Inflammatory macrophage (primary cell): ENCODE data around the gene MB.
A peak's percentile ranks its signal among the peaks of the same experiment; 100 is the strongest.
"Not testable (repeated sequence)": the region's sequence is repeated elsewhere in the genome, so short reads cannot be mapped to it uniquely, and the experiment has no call there.

Experiments
- DNase-seq, 2 donors: peaks; one replicate each; pipeline ENCODE4 v3.0.0-alpha.2; 2020 to 2022
- total RNA-seq, 18 experiments: gene quantifications; one replicate each; lab custom pipeline; 2026; ENCODE audit warnings: mixed read lengths in 6 of 18, inconsistent platforms in 2 of 18; lab: John Stamatoyannopoulos, UW

The MB gene
- total RNA-seq = 0 to 0.12 (median 0) reads per million in 18 experiments

- DNase-seq = no peak
These were observed at the start of gene MB for GRCh38 chr22:35617137-35617755. Gene MB (minus strand): TSS chr22:35617329. CDS start chr22:35617257, 72 bp downstream.

DNA sequence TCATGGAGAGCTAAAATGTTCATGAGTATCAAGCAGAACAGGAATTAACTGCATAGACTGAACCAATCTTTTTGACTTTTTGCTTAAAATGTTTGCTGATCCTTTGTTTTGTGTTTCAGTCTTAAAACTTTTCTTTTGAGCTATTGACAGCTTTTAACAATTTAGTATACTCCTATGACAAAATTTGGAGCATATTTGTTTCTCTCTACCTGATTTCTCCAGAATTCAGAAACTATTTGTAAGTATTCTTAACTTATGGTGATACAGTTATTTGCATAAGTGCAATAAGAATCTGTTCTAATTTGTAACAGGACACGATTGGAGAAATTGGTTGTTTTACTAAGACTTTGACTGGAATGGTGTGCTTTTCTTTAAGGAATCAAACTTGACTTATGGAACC, 49.6 kb upstream of the MB start:
- not testable (repeated sequence) for DNase-seq

DNA sequence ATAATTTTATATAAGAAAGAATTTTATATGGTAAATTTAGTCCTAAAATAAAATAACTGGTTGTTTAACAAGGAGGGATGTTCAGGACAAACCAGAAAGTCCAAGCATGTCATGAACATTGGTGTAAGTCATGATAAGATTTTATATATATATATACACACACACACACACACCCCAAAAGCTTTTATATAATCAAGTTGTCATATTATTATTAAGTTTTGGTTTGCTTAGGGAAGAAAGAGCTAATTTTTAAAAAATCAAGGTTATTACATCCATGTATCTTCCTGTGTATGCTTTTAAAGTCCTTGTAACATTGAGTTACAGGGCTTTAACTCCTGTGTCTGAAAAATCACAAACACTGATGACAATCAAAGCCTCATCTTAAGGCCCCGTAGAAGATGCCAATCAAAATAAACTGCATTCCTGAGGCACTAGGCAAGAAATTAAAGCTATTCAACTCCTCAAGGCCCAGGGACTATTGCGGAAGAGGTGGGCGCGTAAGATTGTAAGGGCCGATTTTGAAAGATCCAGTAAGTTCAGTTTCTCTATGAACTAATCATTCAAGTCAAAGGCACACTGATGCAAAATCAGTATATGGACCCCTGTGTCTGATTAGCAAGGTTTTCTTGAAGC, 47.9 kb upstream of the MB start:
- DNase-seq = no peak

DNA sequence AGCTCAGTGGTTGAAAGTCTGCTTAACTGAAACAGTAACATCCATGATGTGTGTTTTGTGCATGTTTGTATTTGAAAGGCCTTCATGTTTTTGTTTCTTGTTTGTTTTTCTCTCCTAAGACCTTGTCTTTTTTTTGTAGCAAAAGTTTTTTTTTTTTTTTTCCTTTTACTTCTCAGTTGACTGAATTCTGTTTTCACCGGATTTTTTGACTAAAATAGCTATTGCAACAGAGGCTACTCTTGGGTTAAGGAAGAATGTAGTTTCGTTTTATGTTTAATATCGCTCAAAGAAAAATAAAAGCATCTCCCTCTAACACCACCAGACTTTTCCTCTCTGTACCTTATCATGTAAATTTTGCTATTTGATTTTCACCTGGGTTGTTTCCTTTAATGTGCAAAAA, 46.2 kb upstream of the MB start:
- peak; percentile 22 to 47 for DNase-seq

DNA sequence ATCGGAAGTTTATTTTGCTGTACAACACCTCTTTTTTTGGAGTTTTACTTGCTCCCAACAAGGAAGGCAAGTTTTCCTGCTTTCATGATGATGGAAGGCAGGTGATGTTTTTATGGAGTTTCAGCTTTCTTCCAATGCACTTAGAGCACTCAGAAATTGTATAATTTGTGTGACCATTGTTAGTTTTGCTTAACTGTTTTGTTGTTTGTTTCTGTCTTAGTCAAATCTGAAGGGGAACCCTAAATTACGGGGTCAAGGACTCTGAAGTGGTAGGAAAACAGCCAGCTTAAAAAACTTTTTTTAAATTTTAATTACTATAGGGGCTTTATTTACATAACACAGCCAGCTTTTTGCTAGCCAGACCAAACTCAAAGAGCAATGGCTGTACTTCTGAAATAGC, 45.8 kb upstream of the MB start:
- no peak for DNase-seq

GRCh38 chr22:35661464-35661863, 44.3 kb upstream of the MB start:
- no peak for DNase-seq

- DNase-seq = peak in 1 of 2 donors; percentile 44
These were observed 43.4 kb upstream of the MB start for GRCh38 chr22:35660291-35661127.

GRCh38 chr22:35657571-35658312, 40.6 kb upstream of the MB start:
- DNase-seq = no peak

- DNase-seq = no peak
These were observed 39.2 kb upstream of the MB start for GRCh38 chr22:35656284-35656752.

DNA sequence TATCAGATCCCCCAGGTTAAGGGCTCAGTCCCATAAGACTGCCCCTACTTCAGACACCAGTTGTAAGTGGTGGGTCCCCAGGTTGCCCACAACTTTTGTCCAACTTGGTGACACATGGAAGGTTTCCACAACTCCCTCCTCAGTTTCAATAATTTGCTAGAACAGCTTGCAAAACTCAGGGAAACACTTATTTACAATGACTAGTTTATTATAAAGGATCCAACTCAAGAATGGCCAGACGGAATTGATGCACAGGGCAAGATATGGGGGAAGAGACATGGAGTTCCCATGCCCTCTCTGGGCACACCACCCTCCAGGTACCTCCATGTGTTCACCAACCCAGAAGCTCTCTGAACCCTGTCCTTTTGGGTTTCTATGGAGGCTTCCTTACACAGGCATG, 36.7 kb upstream of the MB start:
- DNase-seq = no peak

DNA sequence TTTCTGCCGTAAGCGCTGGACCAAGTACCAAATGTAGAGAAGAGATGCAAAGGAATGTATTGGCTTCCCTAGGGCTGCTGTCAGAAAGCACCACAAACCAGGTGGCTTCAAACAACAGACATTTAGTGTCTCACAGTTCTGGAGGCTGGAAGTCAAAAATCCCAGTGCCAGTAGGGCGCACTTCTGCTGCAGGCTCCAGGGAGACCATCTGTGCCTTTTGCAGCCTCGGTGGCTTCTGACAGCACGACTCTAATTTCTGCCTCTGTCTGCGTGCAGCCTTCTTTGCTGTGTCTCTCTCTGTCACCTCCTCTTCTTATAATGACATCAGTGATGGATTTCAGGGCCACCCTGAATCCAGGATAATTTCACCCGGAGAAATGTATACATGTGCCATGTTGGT, 34.0 kb upstream of the MB start:
- DNase-seq = no peak

DNA sequence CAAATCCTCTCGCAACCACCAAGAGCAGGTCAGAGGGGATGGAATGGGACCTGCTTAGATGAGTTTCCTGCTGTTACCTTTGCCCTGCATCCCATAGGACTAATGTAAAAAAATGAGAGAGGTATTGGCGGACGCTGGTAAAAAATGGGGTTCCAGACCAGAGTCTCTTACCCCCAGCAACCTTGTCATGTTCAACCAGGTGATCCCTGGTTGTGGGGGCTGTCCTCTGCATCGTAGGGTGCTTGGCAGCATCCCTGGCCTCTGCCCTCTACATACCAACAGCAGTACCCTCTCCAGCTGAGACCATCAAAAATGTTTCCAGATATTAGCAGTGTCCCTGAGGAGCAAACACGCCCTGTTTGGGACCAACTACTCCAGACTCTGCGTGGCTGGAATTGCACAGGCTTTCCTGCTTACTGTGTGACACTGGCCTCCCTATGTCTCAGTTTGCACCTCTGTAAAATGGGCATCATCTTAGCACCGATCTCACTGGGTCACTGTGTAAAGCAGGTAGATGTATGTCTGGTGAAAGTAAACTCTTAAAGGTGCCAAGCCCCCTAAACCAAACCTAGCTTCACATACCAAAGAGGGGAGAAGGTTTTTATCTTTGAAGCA, 32.6 kb upstream of the MB start:
- no peak for DNase-seq

- DNase-seq = no peak
These were observed 32.0 kb upstream of the MB start for GRCh38 chr22:35649026-35649553.

- peak; percentile 81 to 87 for DNase-seq
These were observed 31.2 kb upstream of the MB start, which contains the start of gene APOL6 for GRCh38 chr22:35648066-35649025. Gene APOL6 (plus strand): TSS chr22:35648446. CDS start chr22:35656426, 7,980 bp downstream.

GRCh38 chr22:35645646-35646045, 28.5 kb upstream of the MB start:
- DNase-seq = no peak

GRCh38 chr22:35643991-35644390, 26.9 kb upstream of the MB start:
- no peak for DNase-seq

DNA sequence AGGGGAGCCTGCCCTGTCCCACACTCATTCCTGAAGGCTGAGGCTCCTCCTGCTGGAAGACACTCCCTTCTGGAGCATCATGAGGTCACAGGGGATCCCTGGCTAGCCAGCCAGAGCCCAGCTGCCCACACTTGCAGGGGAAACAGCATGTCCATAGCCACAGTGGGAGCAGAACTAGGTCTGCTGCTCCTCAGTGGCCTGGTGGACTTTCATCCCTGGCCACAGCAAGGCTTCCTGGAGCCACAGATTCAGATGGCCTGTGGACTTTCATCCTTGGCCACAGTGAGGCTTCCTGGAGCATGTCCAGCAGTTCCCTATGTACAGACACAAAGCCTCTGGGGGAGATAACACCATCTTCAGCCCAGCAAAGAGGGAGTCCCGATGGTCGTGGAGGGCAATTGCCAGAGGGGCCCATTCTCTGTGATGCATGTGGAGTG, 25.2 kb upstream of the MB start:
- no peak for DNase-seq

DNA sequence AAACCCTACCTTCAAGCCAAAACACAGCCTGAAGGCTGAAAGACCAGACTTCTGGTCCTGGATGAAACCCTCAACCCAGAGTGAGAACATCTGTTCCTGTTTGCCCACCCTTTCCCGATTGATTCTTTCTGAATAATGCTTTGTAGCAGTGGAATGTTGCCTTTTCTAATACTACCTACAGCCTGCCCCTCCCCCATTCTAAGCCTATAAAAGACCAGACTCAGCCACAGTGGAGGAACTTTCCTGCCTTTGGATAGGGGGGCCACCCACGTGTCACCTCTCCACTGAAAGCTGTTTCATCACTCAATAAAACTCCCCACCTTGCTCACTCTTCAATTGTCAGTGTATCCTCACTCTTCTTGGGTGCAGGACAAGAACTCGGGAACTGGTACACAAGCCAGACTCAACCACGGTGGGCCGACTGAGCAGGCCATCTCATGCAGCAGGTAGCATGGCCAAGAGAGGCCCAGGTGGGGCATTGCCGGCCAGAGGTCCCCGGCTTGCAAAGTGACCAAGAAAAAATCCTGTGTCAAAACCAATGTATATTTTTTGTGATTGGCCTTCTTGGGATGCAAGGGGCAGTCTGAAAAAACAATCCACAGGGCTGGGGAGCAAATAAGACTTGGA, 24.5 kb upstream of the MB start:
- no peak for DNase-seq

DNA sequence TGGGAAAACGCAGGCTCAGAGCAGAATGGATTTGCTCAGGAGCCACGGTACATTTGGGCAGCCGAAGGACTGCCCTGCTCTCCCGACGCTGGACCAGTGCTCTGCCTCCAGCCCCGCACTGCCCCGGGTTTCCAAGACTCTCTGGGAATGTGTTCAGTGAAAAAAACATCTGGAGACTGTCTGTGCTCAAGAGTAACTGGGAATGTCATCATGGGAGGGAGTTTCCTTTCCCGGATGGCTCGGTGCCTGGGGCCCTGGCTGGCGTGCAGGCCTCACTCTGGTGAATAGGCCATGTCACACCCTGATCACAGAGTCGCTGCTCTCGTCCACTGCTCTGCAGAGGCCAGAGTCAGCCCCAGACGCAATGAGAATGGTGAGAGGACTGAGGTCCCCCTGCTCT, 21.3 kb upstream of the MB start:
- DNase-seq = no peak

DNA sequence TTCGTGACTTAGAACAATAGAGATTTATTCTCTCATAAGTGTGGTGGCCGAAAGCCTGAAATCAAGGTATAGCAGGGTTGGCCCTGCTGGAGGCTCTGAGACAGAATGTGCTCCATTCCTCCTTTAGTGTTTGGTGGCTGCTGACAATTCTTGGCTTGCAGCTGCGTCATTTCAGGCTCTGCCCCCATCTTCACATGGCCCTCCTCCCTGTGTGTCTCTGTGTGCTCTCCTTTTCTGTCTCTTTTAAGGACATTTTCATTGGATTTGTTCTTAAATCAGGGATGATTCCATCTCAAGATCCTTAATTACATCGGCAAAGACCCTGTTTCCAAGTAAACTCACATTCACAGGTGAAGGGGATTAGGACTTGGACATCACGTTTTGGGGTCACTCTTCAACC, 20.9 kb upstream of the MB start:
- no peak for DNase-seq
